Activated T-helper 1 cell treated with anti-CD3 and anti-CD28 coated beads, Interleukin-12 subunit alpha, Interleukin-12 subunit beta, Interleukin-2, Interleukin-4 antibody, amounts not matched to agents 30 ng/mL and 10 ng/mL and 1 ng/mL, durations not matched to agents 14 hours and 24 hours and 36 hours (primary cell): ENCODE data around the gene CCDC57. TPM values are rescaled to one million over a fixed set of nuclear protein-coding genes. Genes with fewer than 3 reads are reported as not detected.
"Not testable (repeated sequence)": the region's sequence is repeated elsewhere in the genome, so short reads cannot be mapped to it uniquely, and the experiment has no call there.

Source experiments
- DNase-seq: peaks from one replicate; pipeline ENCODE4 v3.0.0; 2021; ENCODE audit warnings: low spot score
- H3K27ac Mint-ChIP-seq: one replicate; pipeline ENCODE4 v1.8.0; 2021; ENCODE audit warnings: mild to moderate bottlenecking, mixed read lengths
- H3K27me3 Mint-ChIP-seq: one replicate; pipeline ENCODE4 v1.8.0; 2022; ENCODE audit warnings: mild to moderate bottlenecking, moderate library complexity, mixed read lengths; ENCODE audit not compliant: insufficient read depth
- H3K36me3 Mint-ChIP-seq: one replicate; pipeline ENCODE4 v1.8.0; 2021; ENCODE audit warnings: low read depth, mixed read lengths
- H3K4me1 Mint-ChIP-seq: one replicate; pipeline ENCODE4 v1.8.0; 2021; ENCODE audit warnings: low read depth, mixed read lengths
- H3K4me3 Mint-ChIP-seq: one replicate; pipeline ENCODE4 v1.8.0; 2021; ENCODE audit warnings: mild to moderate bottlenecking, moderate library complexity, mixed read lengths
- H3K9me3 Mint-ChIP-seq: one replicate; pipeline ENCODE4 v1.8.0; 2021; ENCODE audit warnings: mixed read lengths
- intact Hi-C: fragments of 100-400 bp; cut with micrococcal nuclease; formaldehyde crosslinking; loops from one replicate; pipeline ENCODE4 v1.15.1; 2024
- total RNA-seq: library from RNA; stranded (reverse); gene quantifications from 2 replicates; pipeline ENCODE4 v1.2.3, GENCODE V29; 2022

CCDC57 gene
- total RNA-seq, 1 donor from 2014 or later: 60.8 TPM

DNA sequence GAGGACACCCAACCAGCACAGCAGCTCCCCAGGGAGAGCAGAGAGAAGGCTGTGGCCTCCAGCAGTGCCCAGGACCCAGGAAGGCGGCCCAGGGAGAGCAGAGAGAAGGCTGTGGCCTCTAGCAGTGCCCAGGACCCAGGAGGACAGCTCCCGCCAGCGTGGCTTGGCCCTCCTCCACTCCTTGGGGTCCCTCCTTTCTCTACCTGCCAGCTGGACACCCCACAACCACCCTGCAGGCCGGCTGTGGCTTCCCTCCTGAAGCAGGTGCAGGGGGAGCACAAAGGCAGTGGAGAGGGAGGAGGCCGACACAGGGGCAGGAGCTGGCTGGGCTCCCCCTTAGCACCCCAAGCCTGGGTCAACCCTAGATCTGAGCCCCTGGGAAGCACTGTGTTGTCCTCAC lies 60.5 kb downstream of the CCDC57 start:
- Mint-ChIP-seq H3K27ac (no peak overlapping the region), H3K27me3 (no peaks in the 10 kb centered on the region), H3K4me1 (no peaks in the 10 kb centered on the region), H3K9me3 (no peaks in the 10 kb centered on the region), H3K4me3 (no peak overlapping the region), H3K36me3 (peaks cover 2% of the 10 kb centered on the region)
- intact Hi-C loops: no loop called here
- no peak for DNase-seq

DNA sequence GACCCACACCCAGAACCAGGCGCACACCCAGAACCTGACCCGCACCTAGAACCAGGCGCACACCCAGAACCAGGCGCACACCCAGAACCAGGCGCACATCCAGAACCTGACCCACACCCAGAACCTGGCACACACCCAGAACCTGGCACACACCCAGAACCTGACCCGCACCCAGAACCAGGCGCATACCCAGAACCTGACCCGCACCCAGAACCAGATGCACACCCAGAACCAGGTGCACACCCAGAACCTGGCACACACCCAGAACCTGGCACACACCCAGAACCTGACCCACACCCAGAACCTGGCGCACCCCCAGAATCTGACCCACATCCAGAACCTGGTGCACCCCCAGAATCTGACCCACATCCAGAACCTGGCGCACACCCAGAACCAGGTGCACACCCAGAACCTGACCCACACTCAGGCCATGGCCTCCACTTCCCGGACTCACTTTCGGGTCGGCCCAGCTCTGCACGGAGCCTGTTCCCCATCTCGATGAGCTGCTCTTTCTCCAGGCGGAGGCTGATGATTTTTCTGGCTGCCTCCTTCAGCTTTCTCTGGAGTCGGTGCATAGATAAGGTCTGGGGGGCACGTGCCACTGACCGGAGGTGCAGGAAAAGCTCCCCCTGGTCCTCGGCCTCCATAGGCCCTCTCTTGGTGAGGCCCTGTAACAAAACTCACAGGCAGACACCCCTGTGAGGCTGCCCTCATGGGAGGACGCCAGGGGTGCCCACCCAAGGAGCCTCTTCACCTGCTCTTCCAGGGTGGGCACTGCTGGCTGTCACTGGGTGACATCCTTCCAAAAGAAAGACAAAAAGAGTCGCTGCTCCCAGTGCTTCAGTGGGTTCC lies 61.3 kb downstream of the CCDC57 start:
- no peak overlapping the region for H3K27ac Mint-ChIP-seq
- H3K36me3 Mint-ChIP-seq: peaks cover 7% of the 10 kb centered on the region
- H3K4me3 Mint-ChIP-seq: no peak overlapping the region
- no peaks in the 10 kb centered on the region for H3K4me1 Mint-ChIP-seq
- intact Hi-C loops: no loop called here
- no peak for DNase-seq
- H3K27me3 Mint-ChIP-seq: no peaks in the 10 kb centered on the region
- H3K9me3 Mint-ChIP-seq: no peaks in the 10 kb centered on the region

DNA sequence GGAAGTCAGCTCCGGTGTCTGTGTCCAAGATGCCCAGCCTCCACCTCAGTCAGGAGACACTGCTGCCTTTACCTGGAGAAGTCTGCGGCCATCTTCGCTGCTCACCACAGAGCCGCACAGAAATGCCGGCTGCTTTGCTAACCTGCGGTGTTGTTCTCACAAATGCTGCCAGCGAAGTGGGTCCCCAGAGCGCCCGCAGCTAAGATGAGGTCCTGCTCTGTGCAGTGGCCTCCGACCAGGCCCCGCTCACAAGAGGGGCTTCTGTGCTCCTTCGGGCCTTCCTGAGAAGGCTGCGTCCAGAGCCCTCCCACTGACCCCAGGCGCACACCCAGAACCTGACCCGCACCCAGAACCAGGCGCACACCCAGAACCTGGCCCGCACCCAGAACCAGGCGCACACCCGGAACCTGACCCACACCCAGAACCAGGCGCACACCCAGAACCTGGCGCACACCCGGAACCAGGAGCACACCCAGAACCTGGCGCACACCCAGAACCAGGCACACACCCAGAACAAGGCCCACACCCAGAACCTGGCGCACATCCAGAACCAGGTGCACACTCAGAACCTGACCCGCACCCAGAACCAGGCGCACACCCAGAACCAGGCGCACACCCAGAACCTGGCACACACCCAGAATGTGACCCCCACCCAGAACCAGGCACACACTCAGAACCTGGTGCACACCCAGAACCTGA lies 63.1 kb downstream of the CCDC57 start:
- Mint-ChIP-seq H3K4me3 (no peak overlapping the region), H3K4me1 (no peaks in the 10 kb centered on the region), H3K36me3 (peaks cover 7% of the 10 kb centered on the region), H3K27me3 (no peaks in the 10 kb centered on the region), H3K27ac (no peak overlapping the region), H3K9me3 (no peaks in the 10 kb centered on the region)
- DNase-seq: no peak
- intact Hi-C loops: no loop called here

DNA sequence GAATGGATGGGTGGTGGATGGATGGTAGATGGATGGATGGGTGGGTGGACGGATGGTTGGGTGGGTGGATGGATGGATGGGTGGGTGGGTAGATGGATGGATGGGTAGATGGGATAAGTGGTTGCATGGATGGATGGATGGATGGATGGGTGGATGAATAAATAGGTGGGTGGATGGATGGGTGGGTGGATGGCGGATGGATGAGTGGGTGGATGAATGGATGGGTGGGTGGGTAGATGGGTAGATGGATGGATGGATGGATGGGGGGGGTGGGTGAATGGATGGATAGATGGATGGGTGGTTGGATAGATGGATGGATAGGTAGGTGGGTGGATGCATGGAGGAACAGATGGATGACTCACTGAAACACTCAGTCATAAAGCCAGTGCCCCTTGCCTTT lies 63.6 kb downstream of the CCDC57 start:
- intact Hi-C loops: no loop called here

DNA sequence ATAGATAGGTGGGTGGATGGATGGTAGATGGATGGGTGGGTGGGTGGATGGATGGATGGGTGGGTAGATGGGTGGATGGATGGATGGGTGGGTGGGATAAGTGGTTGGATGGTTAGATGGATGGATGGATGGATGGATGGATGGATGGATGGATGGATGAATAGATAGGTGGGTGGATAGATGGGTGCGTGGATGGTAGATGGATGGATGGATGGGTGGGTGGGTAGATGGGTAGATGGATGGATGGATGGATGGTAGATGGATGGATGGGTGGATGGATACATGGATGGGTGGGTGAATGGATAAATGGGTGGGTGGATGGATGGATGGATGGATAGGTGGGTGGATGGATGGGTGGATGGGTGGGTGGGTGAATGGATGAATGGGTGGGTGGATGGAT lies 64.6 kb downstream of the CCDC57 start:
- H3K9me3 Mint-ChIP-seq: no peaks in the 10 kb centered on the region
- H3K27ac Mint-ChIP-seq: no peak overlapping the region
- H3K4me1 Mint-ChIP-seq: no peaks in the 10 kb centered on the region
- DNase-seq: no peak
- no peaks in the 10 kb centered on the region for H3K27me3 Mint-ChIP-seq
- intact Hi-C loops: no loop called here
- H3K36me3 Mint-ChIP-seq: peaks cover 7% of the 10 kb centered on the region
- H3K4me3 Mint-ChIP-seq: no peak overlapping the region

More for the DNA sequence above, 63.6 kb downstream of the CCDC57 start:
- peaks cover 7% of the 10 kb centered on the region for H3K36me3 Mint-ChIP-seq
- DNase-seq: no peak
- H3K9me3 Mint-ChIP-seq: no peaks in the 10 kb centered on the region
- no peaks in the 10 kb centered on the region for H3K27me3 Mint-ChIP-seq
- no peak overlapping the region for H3K4me3 Mint-ChIP-seq
- H3K27ac Mint-ChIP-seq: no peak overlapping the region
- no peaks in the 10 kb centered on the region for H3K4me1 Mint-ChIP-seq

DNA sequence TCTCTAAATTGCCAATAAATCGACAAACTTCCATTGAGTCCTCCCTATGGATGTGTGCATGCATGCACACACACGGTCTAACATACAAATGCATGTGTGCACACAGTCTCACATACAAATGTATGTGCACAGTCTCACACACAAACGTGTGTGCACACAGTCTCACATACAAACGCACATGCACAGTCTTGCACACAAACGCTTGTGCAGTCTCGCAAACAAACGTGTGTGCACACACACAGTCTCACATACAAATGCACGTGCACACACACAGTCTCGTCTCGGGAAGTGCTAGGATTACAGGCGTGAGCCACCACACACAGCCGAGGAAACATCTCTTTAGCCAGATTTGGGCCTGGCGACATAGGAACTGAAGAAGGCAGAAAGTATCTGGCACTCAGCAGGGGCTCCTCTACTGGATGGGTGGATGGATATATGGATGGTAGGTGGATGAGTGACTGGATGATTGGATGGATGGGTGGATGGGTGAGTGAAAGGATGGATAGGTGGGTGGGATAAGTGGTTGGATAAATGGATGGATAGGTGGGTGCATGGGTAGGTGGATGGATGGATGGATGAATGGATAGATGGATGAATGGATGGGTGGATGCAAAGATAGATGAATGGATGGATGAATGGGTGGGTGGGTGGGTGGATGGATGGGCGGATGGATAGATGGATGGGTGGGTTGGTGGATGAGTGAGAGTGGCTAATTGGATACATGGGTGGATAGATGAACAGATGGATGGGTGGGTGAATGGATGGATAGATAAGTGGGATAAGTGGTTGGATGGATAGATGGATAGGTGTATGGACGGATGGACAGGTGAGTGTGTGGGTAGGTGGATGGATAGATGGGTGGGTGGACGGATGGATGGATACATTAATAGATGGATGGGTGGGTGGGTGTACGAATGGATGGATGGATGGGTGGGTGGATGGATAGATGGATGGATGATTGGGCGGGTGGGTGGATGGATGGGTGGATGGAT lies 65.7 kb downstream of the CCDC57 start:
- no peak for DNase-seq
- Mint-ChIP-seq H3K27me3 (no peaks in the 10 kb centered on the region), H3K4me3 (no peak overlapping the region), H3K9me3 (no peaks in the 10 kb centered on the region), H3K36me3 (peaks cover 7% of the 10 kb centered on the region), H3K27ac (no peak overlapping the region), H3K4me1 (no peaks in the 10 kb centered on the region)
- intact Hi-C loops: no loop called here

DNA sequence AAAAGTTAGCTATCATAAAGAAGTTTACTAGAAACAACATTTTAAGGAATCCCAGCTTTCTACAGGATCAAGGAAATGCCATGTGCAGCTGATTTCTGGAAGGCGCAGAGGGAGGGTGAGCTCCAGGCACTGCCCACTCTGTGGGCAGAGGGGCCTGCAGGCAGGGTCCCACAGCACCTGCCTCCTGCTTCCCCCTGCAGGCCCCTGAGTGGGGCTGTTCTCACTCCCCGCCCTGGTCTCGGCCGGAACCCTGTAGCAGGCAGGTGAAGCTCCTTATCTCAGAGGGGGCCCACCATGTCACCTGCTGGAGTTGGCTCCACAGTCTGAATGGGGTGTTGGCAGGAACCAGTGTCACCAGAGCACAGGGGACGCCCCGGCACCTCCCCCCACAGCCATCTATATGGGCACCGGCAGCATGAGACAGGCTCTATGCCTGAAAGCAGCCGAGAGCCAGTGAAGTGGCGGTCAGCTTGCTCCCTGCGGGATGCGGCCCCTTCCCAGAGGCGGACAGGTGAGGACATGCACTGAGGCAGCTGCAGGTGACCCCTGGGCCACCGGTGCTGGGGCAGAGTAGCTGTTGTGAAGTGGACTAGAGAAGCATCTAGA lies 67.0 kb downstream of the CCDC57 start:
- Mint-ChIP-seq H3K27me3 (no peaks in the 10 kb centered on the region), H3K36me3 (peaks cover 7% of the 10 kb centered on the region), H3K4me3 (no peak overlapping the region), H3K9me3 (no peaks in the 10 kb centered on the region), H3K4me1 (no peaks in the 10 kb centered on the region), H3K27ac (no peak overlapping the region)
- intact Hi-C loops: no loop called here
- no peak for DNase-seq

DNA sequence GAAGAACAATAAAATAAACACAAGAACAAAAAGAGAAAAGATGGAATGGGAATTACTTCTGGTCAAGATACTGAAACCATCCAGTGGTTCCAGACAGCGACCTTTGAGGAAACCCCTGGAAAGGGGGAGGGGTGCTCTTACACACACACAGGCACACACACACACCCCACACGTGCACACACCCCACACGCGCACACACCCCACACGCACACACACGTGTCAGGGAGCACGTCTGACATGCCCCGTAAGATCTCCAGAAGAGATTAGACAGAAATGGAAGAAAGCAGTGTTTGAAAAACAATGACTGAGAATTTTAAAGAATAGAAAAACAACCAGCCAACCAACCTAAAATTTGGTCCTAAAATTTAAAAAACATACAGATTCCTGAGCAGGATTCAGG lies 69.3 kb downstream of the CCDC57 start:
- Mint-ChIP-seq H3K36me3 (peaks cover 7% of the 10 kb centered on the region), H3K4me1 (no peaks in the 10 kb centered on the region), H3K9me3 (no peaks in the 10 kb centered on the region), H3K27ac (no peak overlapping the region), H3K27me3 (no peaks in the 10 kb centered on the region), H3K4me3 (no peak overlapping the region)
- DNase-seq: no peak
- intact Hi-C loops: no loop called here

DNA sequence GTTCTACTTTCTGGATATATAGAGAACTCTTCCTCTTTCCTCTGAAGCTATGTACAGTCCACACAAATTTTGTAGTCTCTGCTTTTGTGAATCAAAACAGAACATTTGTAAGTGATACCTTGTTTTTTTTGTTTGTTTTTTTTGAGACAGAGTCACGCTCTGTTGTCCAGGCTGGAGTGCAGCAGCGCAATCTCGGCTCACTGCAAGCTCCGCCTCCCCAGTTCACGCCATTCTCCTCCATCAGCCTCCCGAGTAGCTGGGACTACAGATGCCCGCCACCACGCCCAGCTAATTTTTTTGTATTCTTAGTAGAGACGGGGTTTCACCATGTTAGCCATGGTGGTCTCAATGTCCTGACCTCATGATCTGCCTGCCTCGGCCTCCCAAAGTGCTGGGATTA lies 72.7 kb downstream of the CCDC57 start:
- H3K4me1 Mint-ChIP-seq, H3K4me3 Mint-ChIP-seq, H3K27ac Mint-ChIP-seq, H3K9me3 Mint-ChIP-seq, H3K36me3 Mint-ChIP-seq, H3K27me3 Mint-ChIP-seq, intact Hi-C loops, DNase-seq: not testable (repeated sequence)

DNA sequence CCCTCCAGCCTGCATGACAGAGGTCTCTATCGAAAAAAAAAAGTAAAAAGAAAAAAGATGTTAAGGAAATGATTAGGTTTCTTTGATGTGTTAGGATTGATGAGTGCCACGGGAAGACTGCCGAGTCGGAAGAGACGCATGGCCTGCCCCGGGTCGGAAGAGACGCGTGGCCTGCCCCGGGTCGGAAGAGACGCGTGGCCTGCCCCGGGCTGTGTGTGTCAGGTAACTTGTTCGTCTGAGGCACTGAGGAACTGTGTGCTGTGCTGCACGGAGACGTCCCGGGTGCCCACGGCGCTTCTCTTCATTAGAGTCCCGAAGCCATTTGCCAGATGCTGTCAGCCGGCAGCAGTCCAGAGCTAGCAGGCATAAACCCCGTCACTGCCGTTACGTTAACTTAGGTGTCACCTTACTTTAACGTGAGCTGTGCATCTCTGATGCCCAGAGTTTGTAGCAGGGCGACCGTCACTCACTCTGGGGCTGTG lies 74.1 kb downstream of the CCDC57 start:
- no peaks in the 10 kb centered on the region for H3K9me3 Mint-ChIP-seq

DNA sequence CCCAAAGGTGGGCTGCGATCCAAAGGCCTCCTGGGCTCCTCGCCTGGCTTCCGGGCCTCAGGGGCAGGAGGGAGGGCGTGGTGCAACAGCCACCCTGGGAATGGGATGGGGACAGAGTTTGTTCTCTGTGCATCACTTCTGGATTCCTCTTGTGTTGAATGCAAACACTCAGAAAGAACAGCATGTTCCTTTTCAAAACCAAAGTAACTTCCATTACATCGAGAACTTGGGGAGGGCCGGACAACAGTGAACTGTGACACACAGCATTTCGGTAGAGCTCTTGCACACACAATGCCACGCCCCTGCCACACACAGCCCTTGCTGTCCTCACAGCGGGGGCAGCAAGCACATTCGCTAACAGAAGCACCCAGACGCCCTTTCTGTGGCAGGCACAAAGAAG lies 78.5 kb downstream of the CCDC57 start:
- H3K4me3 Mint-ChIP-seq: no peak overlapping the region
- intact Hi-C loops: no loop called here
- no peaks in the 10 kb centered on the region for H3K27me3 Mint-ChIP-seq
- no peaks in the 10 kb centered on the region for H3K4me1 Mint-ChIP-seq
- no peaks in the 10 kb centered on the region for H3K36me3 Mint-ChIP-seq
- H3K9me3 Mint-ChIP-seq: no peaks in the 10 kb centered on the region
- no peak for DNase-seq
- H3K27ac Mint-ChIP-seq: no peak overlapping the region

More for the DNA sequence above, 74.1 kb downstream of the CCDC57 start:
- no peaks in the 10 kb centered on the region for H3K36me3 Mint-ChIP-seq
- H3K27me3 Mint-ChIP-seq: no peaks in the 10 kb centered on the region
- no peak overlapping the region for H3K27ac Mint-ChIP-seq
- no peak overlapping the region for H3K4me3 Mint-ChIP-seq
- H3K4me1 Mint-ChIP-seq: no peaks in the 10 kb centered on the region
- intact Hi-C loops: no loop called here
- DNase-seq: no peak

DNA sequence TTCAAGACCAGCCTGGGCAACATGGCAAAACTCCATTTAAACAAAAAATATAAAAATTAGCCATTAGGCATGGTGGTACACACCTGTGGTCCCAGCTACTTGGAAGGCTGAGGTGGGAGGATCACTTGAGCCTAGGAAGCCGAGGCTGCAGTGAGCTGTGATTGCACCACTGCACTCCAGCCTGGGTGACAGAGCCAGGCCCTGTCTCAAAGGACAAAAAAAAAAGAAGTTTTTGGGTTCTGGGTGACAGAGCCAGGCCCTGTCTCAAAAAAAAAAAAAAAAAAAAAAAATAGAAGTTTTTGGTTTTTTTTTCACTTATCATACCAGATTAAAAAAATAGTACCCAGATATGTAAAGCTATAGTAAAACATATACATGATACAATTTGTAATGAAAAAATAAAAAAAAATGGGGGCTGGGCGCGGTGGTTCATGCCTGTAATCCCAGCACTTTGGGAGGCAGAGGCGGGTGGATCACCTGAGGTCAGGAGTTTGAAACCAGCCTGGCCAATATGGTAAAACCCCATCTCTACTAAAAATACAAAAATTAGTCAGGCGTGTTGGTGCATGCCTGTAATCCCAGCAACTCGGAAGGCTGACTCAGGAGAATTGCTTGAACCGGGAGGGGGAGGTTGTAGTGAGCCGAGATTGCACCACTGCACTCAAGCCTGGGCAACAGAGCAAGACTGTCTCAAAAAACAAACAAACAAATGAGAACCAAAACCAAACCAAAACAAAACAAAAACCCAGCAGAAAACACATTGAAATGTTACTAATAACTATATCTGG lies 79.3 kb downstream of the CCDC57 start:
- H3K4me3 Mint-ChIP-seq, H3K27ac Mint-ChIP-seq, DNase-seq, H3K27me3 Mint-ChIP-seq, intact Hi-C loops, H3K36me3 Mint-ChIP-seq, H3K9me3 Mint-ChIP-seq, H3K4me1 Mint-ChIP-seq: not testable (repeated sequence)
